Measurements from ENCODE around the gene LRRC8E. TPM values are rescaled to one million over a fixed set of nuclear protein-coding genes. Genes with fewer than 3 reads are reported as not detected.

The LRRC8E gene
- not detected in 2 replicates for total RNA-seq

DNA sequence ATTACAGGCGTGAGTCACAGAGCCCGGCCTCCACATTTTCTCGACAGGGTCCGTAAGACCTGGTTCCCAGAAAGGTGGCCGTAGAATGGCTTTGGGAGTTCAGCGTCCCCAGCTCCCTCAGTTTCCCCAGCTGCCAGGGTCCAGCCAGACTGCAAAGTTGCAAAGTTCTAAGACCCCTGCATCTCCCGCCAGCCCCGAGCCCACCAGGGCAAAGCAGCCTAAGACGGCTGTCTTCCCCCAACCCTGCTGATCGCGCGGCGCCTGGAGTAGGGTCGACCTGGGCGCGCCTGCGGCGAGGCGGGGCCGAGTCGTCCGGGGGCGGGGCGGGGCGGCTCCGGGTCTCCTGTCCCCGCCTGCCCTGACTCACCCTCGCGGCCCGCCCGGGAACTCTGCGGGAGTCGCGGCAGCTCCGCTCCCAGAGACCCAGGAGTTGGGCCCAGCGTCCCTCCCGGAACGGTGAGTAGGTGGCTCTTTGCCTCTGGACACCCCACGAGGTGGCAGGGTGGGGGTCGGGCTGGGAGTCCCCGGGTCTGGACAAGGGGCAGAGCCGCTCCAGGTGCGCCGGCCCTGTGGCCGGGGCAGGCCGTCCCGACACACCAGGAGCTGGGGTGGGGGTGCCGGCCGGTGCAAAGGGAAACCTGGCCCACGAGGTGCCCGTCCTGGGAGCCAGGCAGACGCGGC, at the start of gene LRRC8E:
LRRC8E (plus strand) TSS at position 366 of the 681 bp plus-strand sequence. CDS start 7,094 bp downstream, outside the sequence.
- intact Hi-C loops (cut with micrococcal nuclease) = no loop called here

DNA sequence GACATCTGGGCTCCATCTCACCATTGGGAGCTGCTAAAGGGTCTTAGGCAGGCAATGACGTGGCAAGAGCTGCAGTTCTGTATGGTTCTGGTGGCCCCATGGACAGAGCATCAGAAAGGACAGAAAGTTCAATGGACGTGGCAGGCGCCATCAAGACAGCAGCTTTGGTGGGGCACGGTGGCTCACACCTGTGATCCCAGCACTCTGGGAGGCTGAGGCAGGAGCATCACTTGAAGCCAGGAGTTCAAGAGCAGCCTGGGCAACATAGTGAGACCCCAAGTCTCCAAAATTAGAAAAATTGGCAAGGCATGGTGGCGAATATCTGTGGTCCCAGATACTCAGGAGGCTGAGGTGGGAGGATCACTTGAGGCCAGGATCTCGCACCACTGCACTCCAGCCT, 48.8 kb upstream of the LRRC8E start:
- intact Hi-C loops (cut with micrococcal nuclease) = no loop called here

DNA sequence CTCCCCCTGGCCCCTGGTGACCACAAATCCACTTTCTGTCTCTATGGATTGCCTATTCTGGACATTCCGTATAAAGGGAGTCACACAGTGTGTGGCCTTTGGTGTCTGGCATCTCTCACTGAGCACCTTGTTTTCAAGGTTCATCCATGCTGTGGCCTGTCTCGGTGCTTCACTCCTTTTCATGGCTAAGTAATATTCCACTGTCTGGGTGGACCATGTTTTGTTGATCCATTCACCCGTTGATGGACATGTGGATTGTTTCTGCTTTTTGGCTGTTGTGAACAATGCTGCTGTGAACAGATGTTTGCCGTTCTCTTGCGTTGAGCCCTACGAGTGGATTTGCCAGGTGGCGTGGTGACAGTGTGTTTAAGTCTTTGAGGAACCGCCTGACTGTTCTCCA, 47.7 kb upstream of the LRRC8E start:
- intact Hi-C loops (cut with micrococcal nuclease) = no loop called here

DNA sequence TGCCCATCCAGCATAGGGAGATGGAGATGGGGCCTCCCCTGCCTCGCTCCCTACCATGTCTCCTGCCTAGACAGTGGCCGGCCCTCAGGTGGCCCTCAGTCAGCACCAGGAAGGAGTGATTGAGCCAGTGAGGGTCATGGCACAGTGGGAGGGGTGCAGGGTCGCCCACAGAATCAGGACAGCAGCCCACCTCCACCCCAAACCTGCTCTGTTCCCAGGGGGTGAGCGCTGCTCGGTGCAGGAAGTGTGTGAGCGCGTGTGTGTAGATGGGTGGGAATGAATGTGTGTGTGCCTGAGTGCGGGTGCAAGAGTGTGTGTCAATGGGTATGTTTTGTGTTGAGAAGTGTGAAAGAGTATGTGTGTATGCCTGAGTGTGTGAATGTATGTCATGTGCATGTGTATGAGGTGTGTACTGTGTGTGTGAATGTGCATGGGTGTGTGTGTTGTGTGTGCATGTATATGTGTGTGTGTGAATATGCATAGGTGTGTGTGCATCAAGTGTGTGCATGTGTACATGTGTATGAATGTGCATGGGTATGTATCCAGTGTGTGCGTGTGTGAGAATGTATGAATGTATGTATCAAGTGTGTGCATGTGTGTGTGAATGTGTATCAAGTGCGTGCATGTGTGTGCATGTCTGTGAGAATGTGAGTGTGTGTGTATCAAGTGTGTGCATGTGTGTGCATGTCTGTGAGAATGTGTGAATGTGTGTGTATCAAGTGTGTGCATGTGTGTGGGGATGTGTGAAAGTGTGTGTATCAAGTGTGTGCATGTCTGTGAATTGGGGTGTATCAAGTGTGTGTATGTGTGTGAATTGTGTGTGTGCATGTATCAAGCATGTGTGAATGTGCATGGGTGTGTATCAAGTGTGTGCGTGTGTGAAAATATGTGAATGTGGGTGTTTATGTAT, 46.3 kb upstream of the LRRC8E start:
- intact Hi-C loops (cut with micrococcal nuclease) = no loop called here

DNA sequence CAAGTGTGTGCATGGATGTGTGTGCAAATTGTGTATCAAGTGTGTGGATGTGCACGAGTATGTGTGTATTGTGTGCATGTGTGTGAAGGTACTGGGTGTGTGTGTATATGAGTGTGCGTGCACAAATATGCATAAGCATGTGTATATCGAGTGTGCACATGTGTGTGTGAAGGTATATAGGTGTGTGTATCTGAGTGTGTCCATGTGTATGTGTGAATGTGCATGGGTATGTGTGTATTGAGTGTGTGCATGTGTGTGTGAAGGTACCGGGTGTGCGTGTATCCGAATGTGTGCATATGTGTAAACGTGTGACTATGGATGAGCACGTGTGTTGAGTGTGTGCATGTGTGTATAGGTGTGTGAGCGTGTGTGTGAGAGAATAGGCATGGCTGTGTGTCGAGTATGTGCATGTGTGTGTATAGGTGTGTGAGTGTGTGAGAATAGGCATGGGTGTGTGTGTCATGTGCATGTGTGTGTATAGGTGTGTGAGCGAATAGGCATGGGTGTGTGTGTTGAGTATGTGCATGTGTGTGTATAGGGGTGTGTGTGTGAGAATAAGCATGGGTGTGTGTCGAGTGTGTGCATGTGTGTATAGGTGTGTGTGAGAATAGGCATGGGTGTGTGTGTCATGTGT, 45.5 kb upstream of the LRRC8E start:
- intact Hi-C loops (cut with micrococcal nuclease) = no loop called here

DNA sequence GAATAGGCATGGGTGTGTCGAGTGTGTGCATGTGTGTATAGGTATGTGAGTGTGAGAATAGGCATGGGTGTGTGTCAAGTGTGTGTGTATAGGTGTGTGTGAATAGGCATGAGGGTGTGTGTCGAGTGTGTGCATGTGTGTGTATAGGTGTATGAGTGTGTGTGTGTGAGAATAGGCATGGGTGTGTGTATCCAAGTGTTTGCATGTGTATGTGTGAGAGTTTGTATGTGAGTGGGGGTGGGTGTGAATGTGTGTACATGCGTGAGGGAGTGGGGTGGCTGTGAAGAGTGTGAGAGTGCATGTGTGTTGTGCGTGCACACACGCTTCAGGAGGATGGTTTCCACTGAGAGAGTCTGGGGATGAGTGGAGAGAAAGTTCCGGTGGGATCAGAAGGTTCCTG, 44.8 kb upstream of the LRRC8E start:
- intact Hi-C loops (cut with micrococcal nuclease) = no loop called here

DNA sequence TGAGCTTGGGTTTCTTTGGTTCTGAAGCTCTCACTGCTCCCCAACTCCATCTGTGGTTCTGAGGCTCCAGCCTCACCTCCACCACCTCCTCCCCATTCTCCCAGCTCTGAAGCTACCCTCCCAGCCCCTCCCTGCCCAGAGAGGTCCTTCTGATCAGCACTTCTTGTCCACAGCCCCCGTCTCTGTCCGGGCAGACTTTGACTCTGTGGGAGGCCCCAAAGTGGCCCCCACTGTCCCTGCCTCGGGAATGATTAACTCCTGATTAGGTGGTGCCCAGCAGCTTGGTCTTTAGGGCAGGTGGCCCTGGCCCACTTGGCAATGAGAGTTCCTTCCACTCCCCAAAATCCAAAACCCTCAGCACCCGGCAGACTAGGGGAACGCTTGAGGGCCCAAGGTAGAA, 43.9 kb upstream of the LRRC8E start:
- intact Hi-C loops (cut with micrococcal nuclease) = no loop called here

DNA sequence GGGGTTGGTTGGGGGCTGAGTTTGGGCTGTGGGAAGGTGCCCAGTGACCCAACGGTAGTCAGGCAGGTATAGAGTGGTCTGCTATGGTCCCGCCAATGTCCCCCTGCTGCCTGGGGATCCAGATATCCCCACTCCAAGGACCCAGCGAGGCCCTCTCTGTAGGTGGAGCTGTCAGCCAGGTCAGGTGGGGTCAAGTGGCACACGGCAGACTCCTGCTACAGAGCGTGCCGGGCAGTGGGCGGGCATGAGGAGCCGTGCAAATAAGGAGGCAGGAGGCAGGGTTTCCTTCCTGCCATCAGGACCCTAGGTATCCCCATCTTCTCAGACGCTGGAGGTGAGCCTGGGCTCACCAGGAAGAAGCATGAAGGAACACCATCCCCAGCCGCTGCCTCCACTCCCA, 43.4 kb upstream of the LRRC8E start:
- intact Hi-C loops (cut with micrococcal nuclease) = no loop called here

DNA sequence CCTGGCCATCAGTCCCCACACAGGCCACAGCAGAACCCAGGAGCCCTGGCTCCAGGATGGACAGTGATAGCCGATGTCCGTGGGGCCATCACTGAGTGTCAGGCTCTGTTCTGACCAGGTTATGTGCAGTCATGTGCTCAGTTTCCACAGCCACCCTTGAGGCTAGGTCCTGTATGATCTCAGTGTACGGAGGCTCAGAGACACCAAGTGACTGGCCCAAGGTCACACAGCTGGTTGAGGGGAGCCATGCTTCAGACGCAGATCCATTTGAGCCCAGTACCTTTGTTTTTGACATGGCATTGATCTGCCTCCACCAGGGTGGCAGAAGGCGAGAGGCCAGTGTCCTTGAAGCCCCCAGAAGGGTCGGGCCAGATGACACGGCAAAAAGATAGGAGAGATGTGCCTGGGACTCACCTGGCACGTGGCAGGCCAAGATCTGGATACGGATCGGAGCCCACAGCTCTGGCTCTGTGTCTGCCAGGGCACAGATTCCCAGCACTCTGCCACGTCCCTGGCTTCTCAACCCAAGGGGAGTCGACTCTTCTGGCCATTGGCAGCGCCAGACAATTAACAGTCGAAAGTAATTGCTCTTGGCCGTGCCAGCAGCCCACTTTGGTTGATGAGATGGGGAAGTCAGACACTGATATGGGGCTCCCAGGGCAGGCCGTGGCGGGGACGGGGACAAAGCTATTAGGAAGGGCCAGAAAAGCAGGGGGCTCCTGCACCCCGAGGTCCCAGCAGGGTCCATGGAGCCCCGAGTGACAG, 42.7 kb upstream of the LRRC8E start:
- intact Hi-C loops (cut with micrococcal nuclease) = no loop called here

DNA sequence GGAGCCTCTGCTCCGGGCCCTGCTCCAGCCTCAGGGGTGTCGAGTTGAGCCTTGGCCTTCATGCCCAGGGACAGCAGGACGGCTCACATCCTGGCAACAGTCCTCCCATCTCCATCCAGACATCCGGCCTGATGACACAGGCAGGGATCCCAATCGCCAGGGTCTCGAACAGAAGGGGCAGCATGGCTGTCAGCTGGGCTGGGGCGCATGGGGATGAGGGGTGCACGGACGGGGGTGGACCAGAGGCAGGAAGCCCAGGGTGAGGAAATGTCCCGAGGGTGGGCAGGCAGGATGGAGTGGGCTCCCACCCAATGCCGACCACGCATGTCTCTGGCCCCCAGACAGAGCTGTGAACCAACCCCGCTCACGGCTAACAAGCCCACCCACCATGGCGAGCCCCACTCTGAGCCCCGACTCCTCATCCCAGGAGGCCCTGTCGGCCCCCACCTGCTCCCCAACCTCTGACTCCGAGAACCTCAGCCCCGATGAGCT, 42.1 kb upstream of the LRRC8E start:
- intact Hi-C loops (cut with micrococcal nuclease) = no loop called here

DNA sequence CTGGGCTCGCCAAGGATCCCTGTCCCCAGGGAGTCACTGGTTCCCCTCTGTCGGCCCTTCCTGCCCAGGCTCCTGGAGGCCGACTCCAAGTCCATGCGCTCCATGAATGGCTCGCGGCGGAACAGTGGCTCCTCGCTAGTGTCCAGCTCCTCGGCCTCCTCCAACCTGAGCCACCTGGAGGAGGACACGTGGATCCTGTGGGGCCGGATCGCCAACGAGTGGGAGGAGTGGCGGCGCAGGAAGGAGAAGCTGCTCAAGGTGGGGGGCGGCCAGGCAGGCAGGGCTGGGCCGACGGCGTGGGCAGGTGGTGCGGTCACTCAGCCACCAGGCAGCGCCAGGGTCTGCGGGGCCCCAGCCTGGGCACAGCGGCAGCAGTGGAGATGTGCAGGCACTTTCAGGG, 40.6 kb upstream of the LRRC8E start:
- intact Hi-C loops (cut with micrococcal nuclease) = no loop called here

DNA sequence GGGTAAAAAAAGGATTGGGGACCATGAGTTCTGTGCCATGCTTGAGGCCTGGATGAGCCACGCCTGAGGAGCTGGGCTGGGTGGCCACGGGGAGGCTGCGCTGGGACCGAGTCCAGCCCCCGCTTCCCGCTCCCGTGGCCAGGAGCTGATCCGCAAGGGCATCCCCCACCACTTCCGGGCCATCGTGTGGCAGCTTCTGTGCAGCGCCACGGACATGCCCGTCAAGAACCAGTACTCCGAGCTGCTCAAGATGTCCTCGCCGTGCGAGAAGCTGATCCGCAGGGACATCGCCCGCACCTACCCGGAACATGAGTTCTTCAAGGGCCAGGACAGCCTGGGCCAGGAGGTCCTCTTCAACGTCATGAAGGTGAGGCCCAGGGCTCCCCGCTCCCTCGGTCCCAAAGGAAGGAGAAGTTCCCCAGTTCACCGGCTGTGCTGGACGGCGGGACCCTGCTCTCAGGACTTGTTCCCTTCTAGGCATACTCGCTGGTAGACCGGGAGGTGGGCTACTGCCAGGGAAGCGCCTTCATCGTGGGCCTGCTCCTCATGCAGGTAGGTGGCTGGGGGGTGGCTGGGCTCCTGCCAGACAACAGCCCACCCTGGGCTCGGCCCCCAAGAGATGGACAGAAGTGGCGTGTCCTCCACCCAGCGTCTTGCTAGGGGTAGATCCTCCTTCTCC, 39.4 kb upstream of the LRRC8E start:
- intact Hi-C loops (cut with micrococcal nuclease) = no loop called here

DNA sequence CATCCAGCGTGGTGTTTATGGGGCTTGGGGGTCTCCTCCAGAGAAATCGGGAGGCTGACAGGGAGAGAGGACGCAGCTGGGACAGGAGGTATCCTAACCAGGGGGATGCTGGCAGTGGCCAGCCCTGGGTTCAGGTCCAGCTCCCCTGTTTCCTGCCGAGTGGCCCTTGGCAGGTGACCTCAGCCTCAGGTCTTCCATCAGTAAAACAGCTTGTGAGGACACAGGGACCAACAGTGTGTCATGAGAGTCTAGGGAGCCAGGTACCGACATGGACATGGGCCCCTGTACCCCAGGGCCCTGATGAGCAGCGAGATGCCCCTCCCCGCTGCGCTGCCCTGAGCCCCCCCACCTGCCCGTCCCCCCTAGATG, 38.7 kb upstream of the LRRC8E start:
- intact Hi-C loops (cut with micrococcal nuclease) = no loop called here

DNA sequence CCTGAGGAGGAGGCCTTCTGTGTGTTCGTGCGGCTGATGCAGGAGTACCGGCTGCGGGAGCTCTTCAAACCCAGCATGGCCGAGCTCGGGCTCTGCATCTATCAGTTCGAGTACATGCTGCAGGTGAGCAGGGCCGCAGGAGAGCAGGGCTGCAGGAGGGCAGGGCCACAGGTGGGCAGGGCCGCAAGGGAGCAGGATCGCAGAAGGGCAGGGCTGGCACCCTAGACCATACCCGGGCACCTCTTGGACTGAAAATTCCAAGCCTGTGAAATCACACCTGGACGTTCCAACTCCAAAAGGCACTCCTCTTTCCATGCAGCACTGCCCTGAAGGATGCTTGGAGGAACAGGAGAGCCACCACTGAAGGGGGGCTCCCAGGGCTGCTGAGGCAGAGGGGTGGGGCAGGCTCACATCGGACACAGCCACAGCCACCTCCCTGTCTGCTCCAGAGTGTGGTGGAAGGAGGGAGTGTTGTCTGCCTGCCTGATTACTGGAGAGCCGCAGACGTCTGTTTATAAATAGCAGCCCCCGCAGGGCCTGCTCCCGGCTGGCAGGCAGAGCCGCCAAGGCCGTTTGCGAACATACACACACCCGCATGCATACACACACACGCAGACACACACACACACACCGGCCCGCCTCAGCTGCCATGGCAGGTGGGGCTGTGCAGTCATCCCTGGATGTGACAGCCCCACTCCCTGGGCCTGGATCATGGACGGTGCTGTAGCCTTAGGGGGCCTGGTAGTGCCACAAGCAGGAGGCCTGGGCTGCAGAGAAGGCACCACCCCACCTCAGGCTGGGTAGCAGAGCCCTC, 38.1 kb upstream of the LRRC8E start:
- intact Hi-C loops (cut with micrococcal nuclease) = no loop called here

DNA sequence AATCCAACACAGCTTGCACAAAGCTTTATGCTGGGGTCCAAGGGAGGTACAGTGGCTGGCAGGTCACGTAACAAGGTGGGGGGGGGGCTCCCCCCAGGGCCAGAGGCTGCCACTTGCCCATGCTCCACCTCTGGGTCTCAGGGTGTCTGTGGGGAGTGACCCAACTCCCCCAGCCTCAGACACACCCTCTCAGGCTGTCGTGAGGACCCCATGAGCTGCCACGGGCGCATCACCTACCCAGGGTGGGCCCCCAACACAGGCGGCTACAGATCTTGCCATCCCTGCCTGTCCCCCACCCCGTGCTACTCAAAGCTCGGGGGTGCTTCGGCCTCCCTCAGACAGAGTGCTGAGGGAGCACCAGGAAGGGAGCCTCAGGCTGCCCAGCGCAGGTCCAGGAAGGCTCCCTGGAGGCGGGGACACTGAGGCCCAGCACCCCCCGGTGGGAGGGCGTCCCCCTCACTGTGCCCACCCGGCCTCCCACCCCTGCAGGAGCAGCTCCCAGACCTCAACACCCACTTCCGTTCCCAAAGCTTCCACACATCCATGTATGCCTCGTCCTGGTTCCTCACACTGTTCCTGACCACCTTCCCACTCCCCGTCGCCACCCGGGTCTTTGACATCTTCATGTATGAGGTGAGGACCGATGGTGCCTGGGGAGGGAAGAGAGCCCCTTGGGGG, 37.2 kb upstream of the LRRC8E start:
- intact Hi-C loops (cut with micrococcal nuclease) = no loop called here

DNA sequence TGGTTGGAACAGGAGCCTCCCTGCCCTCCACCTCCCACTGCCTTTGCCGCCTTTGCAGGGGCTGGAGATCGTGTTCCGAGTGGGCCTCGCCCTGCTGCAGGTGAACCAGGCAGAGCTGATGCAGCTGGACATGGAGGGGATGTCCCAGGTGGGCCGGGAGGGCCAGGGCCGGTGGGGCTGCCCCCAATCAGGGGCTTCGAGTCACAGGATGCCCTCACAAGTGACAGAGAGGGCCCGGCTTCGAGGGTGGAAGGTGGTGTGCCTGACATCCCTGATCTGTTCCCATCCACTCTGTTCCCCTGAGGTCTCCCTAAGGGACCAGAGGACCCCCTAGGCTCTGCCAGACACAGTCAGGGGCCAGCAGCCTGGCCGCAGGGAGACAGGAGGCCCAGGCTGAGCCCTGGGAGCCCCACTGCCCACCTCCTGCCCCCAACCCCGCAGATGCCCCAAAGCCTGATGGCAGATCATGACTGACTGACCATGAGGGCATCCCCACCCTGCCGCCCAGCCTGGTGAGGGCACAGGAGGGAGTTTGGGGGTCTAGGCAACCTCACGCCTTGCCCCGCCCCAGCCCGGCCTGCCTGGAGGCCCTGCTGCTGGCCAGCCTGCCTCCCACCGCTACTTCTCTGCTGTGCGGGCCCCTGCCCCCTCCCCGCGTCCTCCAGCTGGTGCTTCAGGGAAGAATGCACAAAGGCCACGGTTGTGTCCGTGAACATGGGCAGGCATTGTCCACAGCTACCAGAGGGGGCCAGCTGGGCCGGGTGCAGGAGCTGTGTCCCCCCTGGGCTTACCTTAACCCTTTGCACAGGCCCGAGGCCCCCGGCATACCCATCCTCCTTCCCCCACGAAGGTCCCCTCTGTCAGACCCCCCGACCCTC, 36.4 kb upstream of the LRRC8E start:
- intact Hi-C loops (cut with micrococcal nuclease) = no loop called here

DNA sequence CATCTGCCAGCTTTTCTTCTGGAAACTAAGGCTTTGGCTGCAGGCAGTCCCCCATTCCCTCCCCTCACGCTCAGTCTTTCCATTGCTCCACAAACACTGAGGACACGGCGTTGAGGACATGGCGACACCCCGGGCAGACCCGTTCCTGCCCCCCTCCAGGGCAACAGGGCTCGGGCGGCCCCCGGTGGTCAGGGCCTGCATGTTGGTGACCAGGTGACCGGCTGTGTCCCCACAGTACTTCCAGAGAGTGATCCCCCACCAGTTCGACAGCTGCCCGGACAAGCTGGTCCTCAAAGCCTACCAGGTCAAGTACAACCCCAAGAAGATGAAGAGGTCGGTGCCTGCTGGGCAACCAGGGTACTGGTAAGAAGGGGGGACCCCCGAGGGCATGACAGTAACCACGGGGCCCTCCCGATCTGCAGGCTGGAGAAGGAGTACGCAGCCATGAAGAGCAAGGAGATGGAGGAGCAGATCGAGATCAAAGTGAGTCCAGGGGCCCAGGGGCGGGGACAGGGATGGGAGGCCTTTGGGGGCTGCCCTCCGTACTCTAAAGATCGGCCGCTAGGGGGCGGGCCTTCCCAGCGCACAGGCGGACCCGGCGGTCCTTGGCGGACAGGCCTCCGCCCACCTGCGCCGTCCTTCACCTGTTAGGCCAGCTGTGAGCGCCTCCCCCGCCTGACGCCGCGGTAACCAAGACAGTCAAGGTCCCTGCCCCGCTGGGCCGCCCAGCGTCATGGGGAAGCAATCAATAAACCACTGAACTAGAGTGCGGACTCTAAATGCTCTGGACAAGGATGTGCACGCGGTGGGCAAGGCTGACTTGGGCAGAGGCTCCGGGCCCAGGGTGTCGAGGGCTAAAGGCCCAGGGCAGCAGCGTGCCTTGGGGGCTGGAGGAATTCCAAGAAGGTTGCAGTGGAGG, 35.2 kb upstream of the LRRC8E start:
- intact Hi-C loops (cut with micrococcal nuclease) = no loop called here
